Thoracic aorta (tissue), 2 donors: ENCODE measurements around the gene SLC25A26. TPM values are rescaled to one million over a fixed set of nuclear protein-coding genes. Genes with fewer than 3 reads are reported as not detected.

Source experiments
- ATAC-seq: fragments of 150-250 bp; one replicate; pipeline ENCODE4 v1.8.0; 2017; ENCODE audit warnings: low read depth; ENCODE audit not compliant: insufficient number of reproducible peaks, low FRiP score
- DNase-seq: peaks from one replicate; pipeline ENCODE4 v3.0.0-alpha.2; 2020; ENCODE audit warnings: low spot score
- H3K27ac ChIP-seq, 2 donors: fragments of 200-600 bp; sonication (generic); 1 replicate in 1 of 2; 2 replicates in 1 of 2; pipeline ENCODE4 v1.5.1; 2016; ENCODE audit warnings: mild to moderate bottlenecking in 2 of 2, moderate library complexity in 2 of 2
- H3K27me3 ChIP-seq: fragments of 200-600 bp; sonication (generic); replicated peaks from 2 replicates; pipeline ENCODE4 v1.6.0; 2016; ENCODE audit warnings: mild to moderate bottlenecking; ENCODE audit not compliant: insufficient read depth
- H3K36me3 ChIP-seq: fragments of 200-600 bp; sonication (generic); one replicate; pipeline ENCODE4 v1.5.1; 2016
- H3K4me1 ChIP-seq, 2 donors: fragments of 200-600 bp; sonication (generic); 1 replicate in 1 of 2; 2 replicates in 1 of 2; pipeline versions ENCODE4 v1.5.1 to v1.6.0; 2016; ENCODE audit warnings: low read depth in 2 of 2, mild to moderate bottlenecking in 1 of 2; ENCODE audit not compliant: control insufficient read depth in 1 of 2
- H3K4me3 ChIP-seq: fragments of 200-600 bp; sonication (generic); 2 replicates; pipeline ENCODE4 v1.5.1; 2016; ENCODE audit warnings: mild to moderate bottlenecking
- H3K9me3 ChIP-seq: fragments of 200-600 bp; sonication (generic); 2 replicates; pipeline ENCODE4 v1.5.1; 2016
- total RNA-seq, 2 donors: library from RNA; depleted of rRNA; stranded (reverse); fragments of >200 nt; gene quantifications; one replicate each; pipeline versions ENCODE4 v1.1.0 to v1.2.3, GENCODE V29; 2016
- TF ChIP-seq, protein P1 (sequence below): fragments of 200-600 bp; sonication (generic); IDR thresholded peaks from one replicate; pipeline ENCODE4 v1.5.1; 2019; ENCODE audit warnings: antibody characterized with exemption

The SLC25A26 gene
- total RNA-seq, 2 donors from 2014 or later = 32.5 to 32.8 TPM

DNA sequence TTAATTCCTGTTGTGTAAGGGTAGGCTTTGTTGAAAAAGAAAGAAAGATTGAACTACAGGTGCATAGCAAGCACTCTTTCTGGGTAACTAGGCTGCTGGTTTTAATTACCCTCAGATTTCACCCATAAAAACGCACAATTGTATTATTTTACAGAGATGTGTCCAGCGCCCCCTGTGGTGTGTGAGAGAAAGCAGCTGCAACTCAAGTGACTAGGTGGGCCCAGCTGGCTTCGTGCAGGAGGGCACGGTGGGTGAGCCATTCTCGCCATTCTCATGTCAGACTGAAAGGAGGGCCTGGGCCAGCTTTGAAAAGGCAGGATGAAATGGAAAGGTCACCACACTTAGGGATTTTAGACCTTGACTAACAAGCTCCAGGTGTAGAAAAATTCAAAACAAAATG is 157.5 kb downstream of the SLC25A26 start:
- Histone ChIP-seq H3K27me3 (no peaks in the 10 kb centered on the region), H3K4me3 (no peak overlapping the region), H3K27ac (no peak overlapping the region), H3K36me3 (peaks cover 49% of the 10 kb centered on the region), H3K4me1 (peaks cover 0 to 10% of the 10 kb centered on the region in 2 donors), H3K9me3 (no peaks in the 10 kb centered on the region)
- TF ChIP-seq, protein P1, sequence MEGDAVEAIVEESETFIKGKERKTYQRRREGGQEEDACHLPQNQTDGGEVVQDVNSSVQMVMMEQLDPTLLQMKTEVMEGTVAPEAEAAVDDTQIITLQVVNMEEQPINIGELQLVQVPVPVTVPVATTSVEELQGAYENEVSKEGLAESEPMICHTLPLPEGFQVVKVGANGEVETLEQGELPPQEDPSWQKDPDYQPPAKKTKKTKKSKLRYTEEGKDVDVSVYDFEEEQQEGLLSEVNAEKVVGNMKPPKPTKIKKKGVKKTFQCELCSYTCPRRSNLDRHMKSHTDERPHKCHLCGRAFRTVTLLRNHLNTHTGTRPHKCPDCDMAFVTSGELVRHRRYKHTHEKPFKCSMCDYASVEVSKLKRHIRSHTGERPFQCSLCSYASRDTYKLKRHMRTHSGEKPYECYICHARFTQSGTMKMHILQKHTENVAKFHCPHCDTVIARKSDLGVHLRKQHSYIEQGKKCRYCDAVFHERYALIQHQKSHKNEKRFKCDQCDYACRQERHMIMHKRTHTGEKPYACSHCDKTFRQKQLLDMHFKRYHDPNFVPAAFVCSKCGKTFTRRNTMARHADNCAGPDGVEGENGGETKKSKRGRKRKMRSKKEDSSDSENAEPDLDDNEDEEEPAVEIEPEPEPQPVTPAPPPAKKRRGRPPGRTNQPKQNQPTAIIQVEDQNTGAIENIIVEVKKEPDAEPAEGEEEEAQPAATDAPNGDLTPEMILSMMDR = peak; percentile 28
- no peak for ATAC-seq
- no peak for DNase-seq

DNA sequence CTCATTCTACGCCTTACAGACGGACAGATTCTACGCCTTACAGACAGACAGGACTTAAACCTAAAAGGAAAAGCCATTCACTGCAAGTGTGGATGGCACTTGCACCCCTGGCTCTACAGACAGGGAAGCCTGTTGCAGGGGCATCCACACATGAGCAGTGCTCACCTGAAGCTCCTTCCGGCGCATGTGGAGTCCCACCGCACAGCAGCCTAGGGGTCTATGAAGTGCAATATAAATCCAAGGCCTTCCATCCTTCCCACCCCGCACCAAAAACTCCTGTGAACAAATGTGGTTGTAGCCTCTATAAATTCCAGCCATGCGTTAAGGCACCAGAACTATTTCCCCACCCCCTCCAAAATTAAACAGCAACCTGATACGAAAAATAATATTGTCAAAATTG is 158.8 kb downstream of the SLC25A26 start:
- H3K36me3 ChIP-seq = peaks cover 57% of the 10 kb centered on the region

DNA sequence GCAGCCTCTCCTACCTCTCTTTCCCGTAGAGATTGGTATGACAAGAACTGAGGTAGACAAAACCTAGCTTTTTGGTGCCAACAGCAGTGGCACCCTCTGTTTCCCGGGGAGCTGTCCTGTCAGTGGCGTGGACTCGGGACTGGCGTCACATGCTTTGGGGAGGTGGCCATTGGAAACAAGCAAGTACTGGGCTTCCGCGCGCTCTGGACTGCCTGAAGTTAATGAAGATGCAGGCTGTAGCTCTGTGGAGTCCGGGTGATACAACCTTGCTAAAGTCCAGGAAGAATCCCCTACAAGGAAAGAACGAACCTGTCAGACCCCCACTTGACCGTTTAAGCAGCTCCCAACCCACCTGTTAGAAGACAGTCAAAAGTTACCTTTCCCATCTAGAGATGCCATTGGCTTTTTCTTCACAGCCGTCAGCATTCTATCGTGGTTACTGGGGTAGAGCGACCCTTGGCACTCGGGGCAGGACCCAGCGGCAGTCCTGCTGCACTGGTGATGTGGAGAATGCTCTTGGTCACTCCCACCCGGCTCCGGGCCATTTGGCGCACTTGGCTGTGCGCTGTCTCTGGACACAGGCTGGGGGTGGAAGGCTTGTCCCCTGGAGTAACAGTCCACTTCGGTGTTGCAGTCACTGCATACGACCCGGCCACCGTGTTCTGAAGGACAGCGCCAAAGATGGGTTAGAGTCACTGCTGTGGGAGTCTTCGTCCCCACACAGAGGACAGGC is 159.6 kb downstream of the SLC25A26 start:
- ATAC-seq (no peak), DNase-seq (no peak)
- Histone ChIP-seq H3K27ac (no peak overlapping the region), H3K36me3 (peaks cover 65% of the 10 kb centered on the region), H3K27me3 (no peaks in the 10 kb centered on the region), H3K9me3 (no peaks in the 10 kb centered on the region), H3K4me1 (peaks cover 0 to 10% of the 10 kb centered on the region in 2 donors), H3K4me3 (no peak overlapping the region)
- TF ChIP-seq, protein P1 = no peak

More for the DNA sequence above, 158.8 kb downstream of the SLC25A26 start:
- Histone ChIP-seq H3K27ac (no peak overlapping the region), H3K4me1 (peaks cover 0 to 10% of the 10 kb centered on the region in 2 donors), H3K27me3 (no peaks in the 10 kb centered on the region), H3K9me3 (no peaks in the 10 kb centered on the region), H3K4me3 (no peak overlapping the region)
- DNase-seq (no peak), ATAC-seq (no peak)
- TF ChIP-seq, protein P1 = no peak

DNA sequence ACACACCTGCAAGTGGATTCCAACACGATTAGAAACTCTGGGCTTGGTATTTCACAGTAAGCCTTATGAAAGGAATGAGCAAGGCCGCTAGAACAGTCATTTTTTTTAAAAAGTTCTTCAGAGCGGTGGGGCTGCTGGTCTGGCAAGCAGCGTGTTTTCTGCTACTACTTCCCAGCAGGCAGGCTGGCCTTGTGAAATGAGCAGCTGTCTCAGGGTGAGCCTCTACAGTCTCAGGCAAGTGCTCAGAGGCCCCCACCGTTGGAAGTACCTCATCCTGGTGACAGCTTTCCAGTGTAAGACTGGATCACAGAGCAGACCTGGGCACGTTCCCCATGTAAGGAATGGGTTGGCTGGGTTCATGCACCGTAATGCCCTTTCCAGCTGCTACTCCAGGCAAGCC is 160.8 kb downstream of the SLC25A26 start:
- Histone ChIP-seq H3K4me3 (no peak overlapping the region), H3K4me1 (peaks cover 0 to 7% of the 10 kb centered on the region in 2 donors), H3K36me3 (peaks cover 73% of the 10 kb centered on the region), H3K27ac (peak overlapping the region in 1 of 2 donors; percentile 9), H3K9me3 (no peaks in the 10 kb centered on the region), H3K27me3 (no peaks in the 10 kb centered on the region)
- DNase-seq (no peak), ATAC-seq (no peak)
- TF ChIP-seq, protein P1 = no peak

DNA sequence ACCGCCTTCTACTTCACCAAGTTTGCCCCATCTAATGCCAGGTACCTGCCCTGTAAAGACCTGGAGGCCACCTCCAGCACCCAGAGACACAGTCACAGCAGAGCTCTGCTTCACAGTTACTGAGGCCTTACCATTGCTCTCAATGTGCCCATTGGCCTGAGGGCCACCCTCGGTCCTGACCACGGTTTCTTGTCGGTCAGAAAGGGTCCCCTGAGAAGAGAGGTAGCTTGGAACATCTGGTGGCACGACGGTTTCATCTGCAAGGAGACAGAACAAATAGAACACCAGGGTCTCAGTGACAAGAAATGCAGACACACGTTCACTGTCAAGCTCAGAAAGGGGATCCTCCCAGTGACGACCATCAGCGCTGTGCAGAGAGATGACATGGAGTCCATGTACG is 161.3 kb downstream of the SLC25A26 start:
- Histone ChIP-seq H3K4me3 (no peak overlapping the region), H3K4me1 (peaks cover 0 to 5% of the 10 kb centered on the region in 2 donors), H3K27ac (peak overlapping the region; percentile 9), H3K36me3 (peaks cover 73% of the 10 kb centered on the region), H3K9me3 (no peaks in the 10 kb centered on the region), H3K27me3 (no peaks in the 10 kb centered on the region)
- TF ChIP-seq, protein P1 = no peak
- ATAC-seq = no peak
- DNase-seq = no peak
